ENCODE data around the gene ATOH8. TPM values are rescaled to one million over a fixed set of nuclear protein-coding genes. Genes with fewer than 3 reads are reported as not detected.
"Not testable (repeated sequence)": the region's sequence is repeated elsewhere in the genome, so short reads cannot be mapped to it uniquely, and the experiment has no call there.

The ATOH8 gene
- polyA plus RNA-seq, 1 of the 3 experiments (the other 2 are of a cell fraction) = 5.6 TPM

DNA sequence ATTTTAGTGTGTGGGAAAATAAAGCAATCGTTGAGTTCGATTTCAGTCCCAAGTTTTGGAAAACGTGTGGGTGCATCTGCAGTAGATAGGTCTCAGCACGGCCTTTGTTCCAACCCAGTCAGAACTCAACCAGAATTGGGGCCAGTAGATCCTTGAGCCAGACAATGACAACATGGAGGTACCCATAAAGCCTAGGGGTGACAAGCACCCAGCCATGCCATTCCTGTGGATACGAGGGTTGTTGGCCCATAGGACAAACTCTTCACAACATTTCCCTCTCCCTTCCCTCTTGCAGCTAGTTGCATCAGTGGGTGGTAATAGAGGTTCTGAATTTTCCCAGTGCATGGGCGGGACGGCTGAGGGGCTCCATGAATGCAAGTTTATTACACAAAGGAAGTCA, 74.9 kb downstream of the ATOH8 start:
- WGBS (ENCODE audit: low lambda C conversion rate) = 96% methylated on average over 7 of the region's 7 CpGs
- ChIA-PET CTCF (interaction anchor here (1.4 to 14.5 kb wide), 5 partner anchors 18 to 252 kb away, joined by 3 to 223 read pairs (median 15); partner anchors contain the start of gene ST3GAL5), POLR2A (no interaction called here)
- Histone ChIP-seq H3K36me3 (replicated peaks in 1 of 2; ENCODE audit: control insufficient read depth in 1 of 2, insufficient read depth in 2 of 2, low read length in 1 of 2) (no peaks in the 10 kb centered on the region), H3K4me3 (ENCODE audit: low read depth in 2 of 2, low read length in 1 of 2) (no peak overlapping the region), H3K4me1 (ENCODE audit: control insufficient read depth in 1 of 2, insufficient read depth in 2 of 2, low read depth in 1 of 2, low read length in 1 of 2) (peaks cover 0 to 7% of the 10 kb centered on the region in 2 experiments; a peak in 1 of 4 replicates), H3K9ac (no peak overlapping the region), H3K79me2 (ENCODE audit: insufficient read depth) (no peaks in the 10 kb centered on the region), H2AFZ (ENCODE audit: low read depth) (no peak overlapping the region), H4K20me1 (ENCODE audit: insufficient read depth) (no peaks in the 10 kb centered on the region), H3K9me2 (no peaks in the 10 kb centered on the region), H3K9me3 (no peaks in the 10 kb centered on the region), H3K27me3 (ENCODE audit: insufficient read depth) (no peaks in the 10 kb centered on the region), H3K27ac (ENCODE audit: low read depth in 2 of 2, low read length in 1 of 2) (no peak overlapping the region), H3K4me2 (no peak overlapping the region), H3F3A (replicated peaks; ENCODE audit: insufficient read depth) (no peaks in the 10 kb centered on the region)
- TF ChIP-seq EP300 (IDR thresholded peaks at IDR 0.05; ENCODE audit: borderline replicate concordance in 1 of 2, low read depth in 1 of 2, low read length in 1 of 2) (no peak), RCOR1 (IDR thresholded peaks at IDR 0.05; ENCODE audit: low read length) (no peak), ELF1 (IDR thresholded peaks at IDR 0.05) (no peak), JUND (IDR thresholded peaks at IDR 0.05) (no peak), POLR2AphosphoS5 (IDR thresholded peaks at IDR 0.05; ENCODE audit: low read depth, low read length) (no peak), FOXJ3 (CRISPR knock-in tag; IDR thresholded peaks at IDR 0.05) (no peak), TEAD4 (IDR thresholded peaks at IDR 0.05; ENCODE audit: borderline replicate concordance, insufficient read depth) (no peak), FOSL2 (IDR thresholded peaks at IDR 0.05; ENCODE audit: borderline replicate concordance, low read depth) (no peak), YY1 (IDR thresholded peaks at IDR 0.05; ENCODE audit: low read depth) (no peak), GATA2 (CRISPR knock-in tag; IDR thresholded peaks at IDR 0.05) (no peak), SIN3A (IDR thresholded peaks at IDR 0.05; ENCODE audit: borderline replicate concordance, low read depth, low read length) (no peak)
- TF ChIP-seq, protein P1, sequence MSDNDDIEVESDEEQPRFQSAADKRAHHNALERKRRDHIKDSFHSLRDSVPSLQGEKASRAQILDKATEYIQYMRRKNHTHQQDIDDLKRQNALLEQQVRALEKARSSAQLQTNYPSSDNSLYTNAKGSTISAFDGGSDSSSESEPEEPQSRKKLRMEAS (IDR thresholded peaks at IDR 0.05; ENCODE audit: low read depth) = no peak
- TF ChIP-seq, protein P2, sequence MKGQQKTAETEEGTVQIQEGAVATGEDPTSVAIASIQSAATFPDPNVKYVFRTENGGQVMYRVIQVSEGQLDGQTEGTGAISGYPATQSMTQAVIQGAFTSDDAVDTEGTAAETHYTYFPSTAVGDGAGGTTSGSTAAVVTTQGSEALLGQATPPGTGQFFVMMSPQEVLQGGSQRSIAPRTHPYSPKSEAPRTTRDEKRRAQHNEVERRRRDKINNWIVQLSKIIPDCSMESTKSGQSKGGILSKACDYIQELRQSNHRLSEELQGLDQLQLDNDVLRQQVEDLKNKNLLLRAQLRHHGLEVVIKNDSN (IDR thresholded peaks at IDR 0.05; ENCODE audit: borderline replicate concordance, low read depth) = no peak
- TF ChIP-seq, protein P3, sequence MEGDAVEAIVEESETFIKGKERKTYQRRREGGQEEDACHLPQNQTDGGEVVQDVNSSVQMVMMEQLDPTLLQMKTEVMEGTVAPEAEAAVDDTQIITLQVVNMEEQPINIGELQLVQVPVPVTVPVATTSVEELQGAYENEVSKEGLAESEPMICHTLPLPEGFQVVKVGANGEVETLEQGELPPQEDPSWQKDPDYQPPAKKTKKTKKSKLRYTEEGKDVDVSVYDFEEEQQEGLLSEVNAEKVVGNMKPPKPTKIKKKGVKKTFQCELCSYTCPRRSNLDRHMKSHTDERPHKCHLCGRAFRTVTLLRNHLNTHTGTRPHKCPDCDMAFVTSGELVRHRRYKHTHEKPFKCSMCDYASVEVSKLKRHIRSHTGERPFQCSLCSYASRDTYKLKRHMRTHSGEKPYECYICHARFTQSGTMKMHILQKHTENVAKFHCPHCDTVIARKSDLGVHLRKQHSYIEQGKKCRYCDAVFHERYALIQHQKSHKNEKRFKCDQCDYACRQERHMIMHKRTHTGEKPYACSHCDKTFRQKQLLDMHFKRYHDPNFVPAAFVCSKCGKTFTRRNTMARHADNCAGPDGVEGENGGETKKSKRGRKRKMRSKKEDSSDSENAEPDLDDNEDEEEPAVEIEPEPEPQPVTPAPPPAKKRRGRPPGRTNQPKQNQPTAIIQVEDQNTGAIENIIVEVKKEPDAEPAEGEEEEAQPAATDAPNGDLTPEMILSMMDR (IDR thresholded peaks at IDR 0.05) = no peak
- TF ChIP-seq, protein P4, sequence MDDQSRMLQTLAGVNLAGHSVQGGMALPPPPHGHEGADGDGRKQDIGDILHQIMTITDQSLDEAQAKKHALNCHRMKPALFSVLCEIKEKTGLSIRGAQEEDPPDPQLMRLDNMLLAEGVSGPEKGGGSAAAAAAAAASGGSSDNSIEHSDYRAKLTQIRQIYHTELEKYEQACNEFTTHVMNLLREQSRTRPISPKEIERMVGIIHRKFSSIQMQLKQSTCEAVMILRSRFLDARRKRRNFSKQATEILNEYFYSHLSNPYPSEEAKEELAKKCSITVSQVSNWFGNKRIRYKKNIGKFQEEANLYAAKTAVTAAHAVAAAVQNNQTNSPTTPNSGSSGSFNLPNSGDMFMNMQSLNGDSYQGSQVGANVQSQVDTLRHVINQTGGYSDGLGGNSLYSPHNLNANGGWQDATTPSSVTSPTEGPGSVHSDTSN (IDR thresholded peaks at IDR 0.05) = no peak
- DNase-seq = no peak

DNA sequence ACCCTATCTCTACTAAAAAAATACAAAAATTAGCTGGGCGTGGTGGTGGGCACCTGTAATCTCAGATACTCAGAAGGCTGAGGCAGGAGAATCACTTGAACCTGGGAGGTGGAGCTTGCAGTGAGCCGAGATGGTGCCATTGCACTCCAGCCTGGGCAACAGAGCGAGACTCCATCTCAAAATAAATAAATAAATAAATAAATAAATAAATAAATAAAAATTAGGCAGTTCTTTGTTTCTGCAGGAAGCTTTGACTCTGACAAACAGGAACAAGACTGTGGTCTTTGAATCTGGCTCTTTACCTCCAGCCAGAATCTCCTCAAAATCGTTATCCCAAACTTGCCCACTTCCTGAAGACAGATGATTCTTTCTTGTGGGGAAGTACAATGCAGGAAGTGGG, 75.6 kb downstream of the ATOH8 start:
- CTCF ChIA-PET = interaction anchor here (1.4 to 14.5 kb wide), 5 partner anchors 30 to 252 kb away, joined by 3 to 223 read pairs (median 7); partner anchors contain the start of gene ST3GAL5
- WGBS (ENCODE audit: low lambda C conversion rate) = 93% methylated on average over 4 of the region's 4 CpGs
- POLR2A ChIA-PET = not testable (repeated sequence)

More for the DNA sequence above, 75.6 kb downstream of the ATOH8 start:
- DNase-seq; H3K9ac ChIP-seq; H4K20me1 ChIP-seq (ENCODE audit: insufficient read depth); H3K4me3 ChIP-seq (ENCODE audit: low read depth in 2 of 2, low read length in 1 of 2); H3K4me2 ChIP-seq; H3K9me2 ChIP-seq; H3K27me3 ChIP-seq (ENCODE audit: insufficient read depth); H3K9me3 ChIP-seq; H2AFZ ChIP-seq (ENCODE audit: low read depth); H3K79me2 ChIP-seq (ENCODE audit: insufficient read depth); H3F3A ChIP-seq (replicated peaks; ENCODE audit: insufficient read depth); H3K36me3 ChIP-seq (replicated peaks in 1 of 2; ENCODE audit: control insufficient read depth in 1 of 2, insufficient read depth in 2 of 2, low read length in 1 of 2); H3K27ac ChIP-seq (ENCODE audit: low read depth in 2 of 2, low read length in 1 of 2); H3K4me1 ChIP-seq (ENCODE audit: control insufficient read depth in 1 of 2, insufficient read depth in 2 of 2, low read depth in 1 of 2, low read length in 1 of 2): not testable (repeated sequence)

All from SK-N-SH (cell line).